DOHH2 (cell line): ENCODE measurements around the gene ZFPM1.
"Not testable (repeated sequence)": the region's sequence is repeated elsewhere in the genome, so short reads cannot be mapped to it uniquely, and the experiment has no call there.

Experiments used
- CTCF ChIP-seq: fragments of 200-600 bp; sonication (generic); IDR thresholded peaks from one replicate; pipeline ENCODE4 v1.5.1; 2014; ENCODE audit warnings: antibody characterized with exemption, mild to moderate bottlenecking, low read depth, low read length; ENCODE audit not compliant: poor library complexity, severe bottlenecking
- EZH2phosphoT487 ChIP-seq: fragments of 200-600 bp; sonication (generic); IDR thresholded peaks from 2 replicates; pipeline ENCODE4 v1.6.1; 2017; ENCODE audit warnings: borderline replicate concordance, mild to moderate bottlenecking, antibody characterized with exemption, low read length, moderate library complexity, mixed read lengths

GRCh38 chr16:88470396-88470680 is 17.3 kb downstream of the ZFPM1 start:
- not testable (repeated sequence) for TF ChIP-seq CTCF, EZH2phosphoT487
